Mesenchymal stem cell (in vitro differentiated cells and primary cell): ENCODE measurements around the gene IL1RAPL1.
A peak's percentile ranks its signal among the peaks of the same experiment; 100 is the strongest.

Source experiments
- DNase-seq: peaks from one replicate; pipeline ENCODE4 v3.0.0-alpha.2; 2013
- H2AFZ ChIP-seq: one replicate; pipeline ENCODE4 v1.6.1; 2013; ENCODE audit warnings: low read depth, mild to moderate bottlenecking, control low read depth, inconsistent platforms, low read length, moderate library complexity
- H2AK5ac ChIP-seq: 2 replicates; pipeline ENCODE4 v1.6.1; 2013; ENCODE audit warnings: low read length, moderate library complexity, mild to moderate bottlenecking, inconsistent platforms; ENCODE audit not compliant: severe bottlenecking
- H2BK120ac ChIP-seq: one replicate; pipeline ENCODE4 v1.6.1; 2013; ENCODE audit warnings: low read depth, mild to moderate bottlenecking, inconsistent platforms, low read length, moderate library complexity
- H2BK12ac ChIP-seq, 2 experiments: one replicate each; pipeline ENCODE4 v1.6.1; 2013; ENCODE audit warnings: inconsistent platforms in 2 of 2, low read length in 2 of 2, mild to moderate bottlenecking in 2 of 2, moderate library complexity in 2 of 2, control low read depth in 1 of 2
- H2BK15ac ChIP-seq: one replicate; pipeline ENCODE4 v1.6.1; 2013; ENCODE audit warnings: mild to moderate bottlenecking, low read depth, inconsistent platforms; ENCODE audit not compliant: poor library complexity, severe bottlenecking
- H2BK5ac ChIP-seq: 2 replicates; pipeline ENCODE4 v1.6.1; 2013; ENCODE audit warnings: low read depth, mild to moderate bottlenecking, low read length, control low read depth, inconsistent platforms; ENCODE audit not compliant: poor library complexity, severe bottlenecking
- H3K14ac ChIP-seq, 2 experiments: one replicate each; pipeline ENCODE4 v1.6.1; 2013; ENCODE audit warnings: inconsistent platforms in 2 of 2, low read length in 2 of 2, control low read depth in 1 of 2, mild to moderate bottlenecking in 1 of 2, moderate library complexity in 1 of 2
- H3K18ac ChIP-seq, 2 experiments: one replicate each; pipeline ENCODE4 v1.6.1; 2013; ENCODE audit warnings: inconsistent platforms in 2 of 2, low read length in 2 of 2, control low read depth in 1 of 2, low read depth in 1 of 2, mild to moderate bottlenecking in 1 of 2
- H3K23ac ChIP-seq, 2 experiments: one replicate each; pipeline ENCODE4 v1.6.1; 2013; ENCODE audit warnings: inconsistent platforms in 2 of 2, low read length in 2 of 2, mild to moderate bottlenecking in 2 of 2, moderate library complexity in 2 of 2, control low read depth in 1 of 2
- H3K27ac ChIP-seq: 2 replicates; pipeline ENCODE4 v1.5.1; 2013; ENCODE audit warnings: mild to moderate bottlenecking, moderate library complexity, low read length, control low read depth, inconsistent platforms; ENCODE audit not compliant: poor library complexity, severe bottlenecking
- H3K27me3 ChIP-seq, 2 experiments: 2 replicates each; pipeline versions ENCODE4 v1.6.1 to v1.7.0; 2013; ENCODE audit warnings: low read length in 2 of 2, mild to moderate bottlenecking in 2 of 2, moderate library complexity in 2 of 2, control low read depth in 1 of 2, inconsistent platforms in 1 of 2; ENCODE audit not compliant: control insufficient read depth in 1 of 2, insufficient read depth in 1 of 2
- H3K36me3 ChIP-seq, 2 experiments: 2 replicates each; pipeline versions ENCODE4 v1.6.1 to v1.7.0; 2013; ENCODE audit warnings: low read length in 2 of 2, control low read depth in 1 of 2, inconsistent platforms in 1 of 2, low read depth in 1 of 2, mild to moderate bottlenecking in 1 of 2; ENCODE audit not compliant: insufficient read depth in 2 of 2, control insufficient read depth in 1 of 2
- H3K4ac ChIP-seq, 2 experiments: one replicate each; pipeline ENCODE4 v1.6.1; 2013; ENCODE audit warnings: inconsistent platforms in 2 of 2, low read length in 2 of 2, mild to moderate bottlenecking in 2 of 2, moderate library complexity in 2 of 2, control low read depth in 1 of 2, low read depth in 1 of 2
- H3K4me1 ChIP-seq: 2 replicates; pipeline ENCODE4 v1.6.1; 2013; ENCODE audit warnings: low read depth, low read length, control low read depth; ENCODE audit not compliant: control insufficient read depth, insufficient read depth
- H3K4me2 ChIP-seq: 2 replicates; pipeline ENCODE4 v1.6.1; 2013; ENCODE audit warnings: low read length, mild to moderate bottlenecking, inconsistent platforms; ENCODE audit not compliant: poor library complexity, severe bottlenecking
- H3K4me3 ChIP-seq, 2 experiments: 2 replicates each; pipeline versions ENCODE4 v1.5.1 to v1.7.0; 2013; ENCODE audit warnings: low read length in 2 of 2, mild to moderate bottlenecking in 2 of 2, control low read depth in 1 of 2, low read depth in 1 of 2; ENCODE audit not compliant: insufficient read depth in 1 of 2
- H3K79me1 ChIP-seq: replicated peaks from 2 replicates; pipeline ENCODE4 v1.6.1; 2013; ENCODE audit warnings: mild to moderate bottlenecking, control low read depth, low read length, inconsistent platforms; ENCODE audit not compliant: poor library complexity, severe bottlenecking
- H3K9ac ChIP-seq: 2 replicates; pipeline ENCODE4 v1.7.0; 2013; ENCODE audit warnings: mild to moderate bottlenecking, low read length, moderate library complexity
- H3K9me3 ChIP-seq: 2 replicates; pipeline ENCODE4 v1.7.0; 2013; ENCODE audit warnings: mild to moderate bottlenecking, low read length; ENCODE audit not compliant: control insufficient read depth
- H4K8ac ChIP-seq: one replicate; pipeline ENCODE4 v1.6.1; 2013; ENCODE audit warnings: inconsistent platforms, mild to moderate bottlenecking, low read length, moderate library complexity
- H4K91ac ChIP-seq: one replicate; pipeline ENCODE4 v1.6.1; 2013; ENCODE audit warnings: mild to moderate bottlenecking, low read length, inconsistent platforms
- WGBS: methylation state at CpG from one replicate; pipeline ENCODE4 v1.1.7; 2013; ENCODE audit warnings: mixed read lengths; 5-methylcytosine and 5-hydroxymethylcytosine counted together

The IL1RAPL1 gene

GRCh38 chrX:28880136-28880535, 292.9 kb downstream of the IL1RAPL1 start:
- Histone ChIP-seq H4K8ac (no peak overlapping the region), H3K36me3 (no peaks in the 10 kb centered on the region), H3K14ac (no peak overlapping the region), H4K91ac (no peak overlapping the region), H3K9ac (no peak overlapping the region), H3K79me1 (no peaks in the 10 kb centered on the region), H3K23ac (no peak overlapping the region), H3K18ac (no peak overlapping the region), H3K27ac (no peak overlapping the region), H3K4me2 (no peak overlapping the region), H3K4ac (no peak overlapping the region), H3K27me3 (no peaks in the 10 kb centered on the region), H2BK5ac (no peak overlapping the region), H2BK120ac (no peak overlapping the region), H2AFZ (no peak overlapping the region), H3K9me3 (no peaks in the 10 kb centered on the region), H3K4me1 (no peaks in the 10 kb centered on the region), H2BK15ac (no peak overlapping the region), H3K4me3 (no peak overlapping the region), H2BK12ac (no peak overlapping the region), H2AK5ac (no peak overlapping the region)
- peak; percentile 4 for DNase-seq

GRCh38 chrX:28884823-28885222, 297.6 kb downstream of the IL1RAPL1 start:
- Histone ChIP-seq H3K4ac (no peak overlapping the region), H2AK5ac (no peak overlapping the region), H2BK120ac (no peak overlapping the region), H4K91ac (no peak overlapping the region), H2BK12ac (no peak overlapping the region), H2BK5ac (no peak overlapping the region), H3K9ac (no peak overlapping the region), H3K4me3 (no peak overlapping the region), H3K4me1 (no peaks in the 10 kb centered on the region), H2BK15ac (no peak overlapping the region), H3K18ac (no peak overlapping the region), H3K36me3 (no peaks in the 10 kb centered on the region), H3K4me2 (no peak overlapping the region), H3K14ac (no peak overlapping the region), H2AFZ (no peak overlapping the region), H3K27ac (no peak overlapping the region), H4K8ac (no peak overlapping the region), H3K9me3 (no peaks in the 10 kb centered on the region), H3K23ac (no peak overlapping the region), H3K27me3 (no peaks in the 10 kb centered on the region), H3K79me1 (no peaks in the 10 kb centered on the region)
- no peak for DNase-seq
- no CpG with 5 or more reads among the region's 1 CpG for WGBS

GRCh38 chrX:28888416-28888815, 301.2 kb downstream of the IL1RAPL1 start:
- Histone ChIP-seq H3K4ac (no peak overlapping the region), H3K9me3 (no peaks in the 10 kb centered on the region), H4K8ac (no peak overlapping the region), H3K14ac (no peak overlapping the region), H3K27ac (no peak overlapping the region), H3K4me1 (no peaks in the 10 kb centered on the region), H2BK15ac (no peak overlapping the region), H2AFZ (no peak overlapping the region), H3K23ac (no peak overlapping the region), H2AK5ac (no peak overlapping the region), H3K36me3 (no peaks in the 10 kb centered on the region), H3K27me3 (no peaks in the 10 kb centered on the region), H2BK120ac (no peak overlapping the region), H3K9ac (no peak overlapping the region), H3K4me3 (no peak overlapping the region), H3K18ac (no peak overlapping the region), H4K91ac (no peak overlapping the region), H3K4me2 (no peak overlapping the region), H3K79me1 (no peaks in the 10 kb centered on the region), H2BK12ac (no peak overlapping the region), H2BK5ac (no peak overlapping the region)
- DNase-seq, result no peak
- WGBS, result no CpG with 5 or more reads among the region's 1 CpG

GRCh38 chrX:28889591-28890090, 302.4 kb downstream of the IL1RAPL1 start:
- no peak overlapping the region for H3K9ac ChIP-seq
- H2BK15ac ChIP-seq, result no peak overlapping the region

More at GRCh38 chrX:28889591-28890090, 302.4 kb downstream of the IL1RAPL1 start:
- Histone ChIP-seq H3K9me3 (no peaks in the 10 kb centered on the region), H3K27ac (no peak overlapping the region), H2AK5ac (no peak overlapping the region), H3K36me3 (no peaks in the 10 kb centered on the region), H3K14ac (no peak overlapping the region), H2BK5ac (no peak overlapping the region), H2BK120ac (no peak overlapping the region), H3K23ac (no peak overlapping the region), H2BK12ac (no peak overlapping the region), H3K79me1 (no peaks in the 10 kb centered on the region), H4K91ac (no peak overlapping the region), H2AFZ (no peak overlapping the region), H3K4me3 (no peak overlapping the region), H3K4me1 (no peaks in the 10 kb centered on the region), H3K4ac (no peak overlapping the region), H4K8ac (no peak overlapping the region), H3K4me2 (no peak overlapping the region), H3K18ac (no peak overlapping the region), H3K27me3 (no peaks in the 10 kb centered on the region)
- no peak for DNase-seq
- 85% methylated on average over 5 of the region's 8 CpGs for WGBS
